Islet of Langerhans (tissue), 1 donor: Measurements from ENCODE around the gene ZBTB20.

Experiments used
- FAIRE-seq: peaks from one replicate; lab custom pipeline; 2011; peaks lifted over from hg19 to GRCh38; lab: Jason Lieb, UNC

The ZBTB20 gene

DNA sequence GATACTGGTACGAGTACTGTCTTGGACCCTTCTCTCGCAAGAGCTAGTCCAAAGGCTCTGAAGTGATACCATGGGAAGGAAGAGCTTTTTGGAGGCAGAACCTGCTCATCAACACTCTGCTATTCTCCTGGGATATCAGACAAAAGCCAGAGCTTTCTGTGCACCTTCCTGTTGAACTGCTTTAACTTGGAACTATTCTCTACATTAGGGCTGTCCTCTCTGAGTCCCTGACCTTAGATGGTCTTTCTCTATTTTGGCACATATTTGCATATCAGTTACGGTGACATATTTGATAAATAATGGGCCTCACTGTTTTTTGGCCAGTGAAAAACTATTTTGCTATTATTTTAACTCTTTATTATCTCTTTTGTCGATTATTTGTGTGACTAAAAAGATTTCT is 706.4 kb downstream of the ZBTB20 start:
- FAIRE-seq = no peak

DNA sequence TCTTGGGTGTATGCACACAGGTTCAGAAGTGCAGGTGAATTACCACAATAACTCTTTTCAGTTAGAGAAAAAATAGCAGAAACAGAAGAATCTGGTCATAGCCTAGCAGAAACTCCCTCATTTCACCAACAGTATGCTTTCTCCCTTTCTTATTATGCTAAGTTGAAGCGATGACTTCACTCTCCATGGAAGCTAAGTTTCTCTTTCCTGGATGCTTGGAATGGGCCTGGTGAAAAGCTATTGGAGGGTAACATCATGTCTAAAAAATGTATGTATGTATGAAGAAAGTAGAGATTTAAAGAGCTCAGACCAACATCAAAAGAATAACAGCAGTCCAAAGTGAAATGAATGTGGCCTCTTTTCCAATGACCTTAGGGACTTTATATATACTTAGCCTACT is 707.8 kb downstream of the ZBTB20 start:
- FAIRE-seq = no peak

DNA sequence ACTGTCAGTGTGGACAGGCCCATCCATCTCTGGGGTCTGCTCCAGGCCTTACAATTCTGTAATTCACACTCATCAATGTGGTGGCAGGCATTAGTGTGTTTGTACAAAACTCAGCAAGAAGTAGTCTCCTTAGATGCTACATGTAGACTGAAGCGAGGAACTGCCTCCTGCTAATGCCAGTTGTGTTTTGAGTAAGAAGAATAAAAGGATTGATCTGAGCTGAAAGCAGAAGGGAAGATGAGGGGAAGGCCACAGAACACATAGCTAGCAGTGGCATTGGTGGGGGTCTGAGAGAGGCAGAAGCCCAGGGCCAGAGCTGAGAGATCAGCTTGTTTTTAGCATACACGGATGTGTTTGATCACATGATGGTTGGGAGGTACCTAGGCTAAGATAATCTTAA is 709.2 kb downstream of the ZBTB20 start:
- FAIRE-seq = no peak

DNA sequence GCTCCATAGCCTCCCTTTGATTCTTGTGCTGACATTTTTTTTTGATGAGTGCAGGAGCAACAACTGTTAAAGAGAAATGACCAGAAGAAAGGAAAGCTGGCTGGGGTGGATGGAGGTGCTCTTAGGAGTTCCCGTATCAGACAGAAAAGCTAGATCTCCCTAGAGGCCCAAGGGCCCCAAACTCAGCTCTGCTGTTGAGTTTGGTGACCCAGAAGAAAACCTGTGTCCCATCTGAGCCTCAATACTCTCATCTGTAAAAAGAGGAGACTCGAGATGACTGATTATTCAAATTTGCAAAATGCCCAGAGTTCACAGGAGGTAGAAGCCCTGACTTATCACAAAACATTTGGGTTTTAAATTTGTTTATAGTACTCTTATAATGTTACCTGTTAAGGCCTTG is 710.9 kb downstream of the ZBTB20 start:
- FAIRE-seq = no peak

DNA sequence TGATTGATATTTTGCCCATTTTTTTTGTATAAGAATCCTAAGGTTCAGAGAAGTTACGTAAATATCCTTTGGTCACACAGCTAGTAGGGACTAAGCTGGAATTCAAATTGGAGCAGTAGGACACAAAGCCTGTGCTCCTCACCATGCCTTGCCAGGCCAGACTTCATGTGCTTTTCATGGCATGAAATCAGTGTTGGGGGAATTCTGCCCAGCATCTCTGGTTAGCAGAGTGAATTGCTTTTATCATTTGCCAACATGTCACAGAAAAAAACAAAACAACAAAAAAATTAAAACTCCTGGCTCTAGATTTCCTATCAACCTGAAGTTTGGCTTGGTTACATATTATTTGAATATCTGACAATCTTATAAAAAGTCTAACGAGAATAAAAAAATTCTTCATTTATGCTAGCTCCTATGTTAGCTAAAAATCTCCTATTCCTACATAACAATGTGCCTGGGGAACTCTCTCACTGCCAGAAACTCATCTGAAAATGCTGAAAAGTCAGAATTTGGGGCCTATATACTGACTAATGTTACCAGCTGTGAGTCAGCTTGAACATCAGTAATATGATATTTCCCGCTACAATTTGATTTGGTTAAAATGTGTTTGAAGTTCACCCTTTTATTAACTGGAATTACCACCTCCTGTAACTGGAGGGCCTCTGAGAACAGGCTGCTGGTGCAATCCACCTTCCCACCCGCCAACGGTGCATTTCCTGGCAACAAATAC is 711.5 kb downstream of the ZBTB20 start:
- peak; percentile 87 for FAIRE-seq

DNA sequence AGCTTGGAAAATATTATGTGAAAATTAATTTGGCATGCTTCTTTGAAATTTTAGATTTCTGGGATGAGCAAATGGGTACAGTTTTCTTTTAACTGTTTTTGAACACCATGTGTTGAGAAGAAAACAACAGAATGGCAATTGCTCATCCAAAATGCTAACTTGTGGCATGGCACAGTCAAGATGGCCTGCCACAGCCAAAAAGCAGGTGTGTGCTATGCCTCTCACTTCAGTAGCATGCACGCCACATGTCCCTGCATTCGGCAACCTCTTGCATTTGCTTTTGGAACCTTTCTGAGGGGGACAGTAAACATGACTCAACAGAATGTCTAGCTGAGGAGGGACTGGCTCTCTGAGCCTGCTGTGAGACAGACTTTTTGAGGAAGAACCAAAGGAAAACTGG is 714.8 kb downstream of the ZBTB20 start:
- no peak for FAIRE-seq

DNA sequence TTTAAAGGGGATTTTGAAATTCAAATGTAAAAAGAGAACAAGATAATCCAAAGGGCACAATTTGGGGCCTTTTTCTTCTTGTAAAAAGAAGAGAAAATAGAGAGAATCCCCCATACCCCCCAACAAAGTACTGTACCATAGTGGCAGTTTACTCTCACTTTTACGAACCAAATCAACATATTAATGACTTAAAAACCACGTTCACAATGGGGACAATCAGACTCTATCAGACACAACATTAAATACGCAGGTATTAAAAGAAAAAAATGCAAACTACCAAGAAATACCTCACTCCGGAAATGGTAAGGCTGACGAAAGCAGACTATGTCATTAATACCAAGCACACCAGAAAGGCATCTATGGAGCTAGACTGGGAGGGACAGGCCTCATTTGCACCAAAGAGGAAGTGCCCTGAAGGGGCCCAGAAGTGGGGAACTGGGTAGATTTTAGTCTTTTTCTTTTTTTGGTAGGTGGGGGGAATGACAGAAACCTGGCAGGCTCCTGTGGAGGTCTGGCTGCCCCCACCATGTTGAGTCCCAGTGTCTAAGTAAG is 719.0 kb downstream of the ZBTB20 start:
- no peak for FAIRE-seq

DNA sequence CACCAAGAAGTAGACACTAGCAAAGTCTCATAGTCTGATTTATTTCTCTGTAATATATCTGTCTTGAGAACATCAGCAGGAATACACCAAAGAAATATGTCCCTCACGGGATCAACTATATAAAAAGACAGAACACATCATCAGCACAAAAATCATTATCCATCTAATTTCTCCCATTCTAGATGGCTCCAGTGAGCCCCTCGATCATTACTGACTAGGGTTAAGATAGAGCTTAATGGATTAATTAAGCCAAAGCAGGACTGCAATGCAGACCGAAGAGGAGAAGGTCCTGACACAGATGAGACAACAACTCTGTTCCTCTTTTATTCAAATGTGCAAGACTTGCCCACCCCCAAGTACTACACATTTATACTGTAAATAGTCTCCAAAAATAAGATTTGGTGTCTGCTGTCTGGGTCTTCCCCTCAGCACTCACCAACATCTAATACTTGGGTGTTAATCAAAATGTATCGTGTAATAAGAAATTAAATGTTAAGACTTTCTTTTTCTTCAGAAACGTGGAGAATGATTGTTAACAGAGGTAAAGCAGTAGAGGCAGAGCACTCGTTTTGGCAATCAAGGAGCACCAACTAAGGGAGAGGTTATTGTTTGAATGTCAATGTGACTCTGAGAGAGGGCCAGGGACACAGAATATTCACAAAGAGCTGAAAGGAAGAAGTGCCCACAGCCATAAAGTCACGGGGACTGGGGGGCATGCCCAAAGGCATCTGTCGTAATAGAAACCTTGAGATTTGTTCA is 719.6 kb downstream of the ZBTB20 start:
- FAIRE-seq = no peak

DNA sequence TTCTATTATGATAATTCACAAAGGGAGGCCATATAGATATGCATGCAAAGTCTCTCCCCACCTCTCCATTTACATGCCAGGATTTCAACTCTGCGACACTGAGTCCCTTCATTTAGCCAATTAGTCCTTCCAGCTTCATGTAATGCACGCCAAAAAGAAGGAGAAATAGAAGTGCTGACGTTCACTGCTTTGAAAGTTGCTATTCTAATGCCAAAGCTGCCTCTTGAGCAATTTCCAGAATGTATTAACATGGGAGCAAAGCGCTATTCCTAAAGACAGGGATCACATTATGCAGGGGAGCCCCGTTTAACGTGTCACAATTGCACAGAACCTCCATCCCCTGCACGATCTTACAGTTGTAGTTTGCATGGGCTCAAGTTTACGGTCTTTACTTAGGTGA is 722.8 kb downstream of the ZBTB20 start:
- FAIRE-seq = no peak

DNA sequence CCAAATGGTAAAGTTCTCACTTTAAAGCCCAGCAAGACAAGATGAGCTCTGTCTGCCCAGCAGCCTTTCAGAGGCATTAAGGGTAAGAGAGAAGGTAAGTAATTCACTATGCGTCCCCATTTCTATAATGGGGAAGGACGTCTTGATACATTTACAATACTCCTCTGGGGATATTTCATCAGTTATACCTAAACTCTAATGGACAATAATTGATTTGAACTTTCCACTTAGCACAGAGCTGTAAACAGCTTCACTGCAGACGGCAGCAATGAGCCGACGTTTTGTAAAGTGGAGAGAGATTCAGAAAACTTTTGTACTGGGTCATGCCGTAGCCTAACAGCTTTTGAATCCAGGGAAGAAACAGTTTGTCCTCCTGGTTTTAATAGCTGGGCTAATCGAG is 725.9 kb downstream of the ZBTB20 start:
- peak; percentile 30 for FAIRE-seq

DNA sequence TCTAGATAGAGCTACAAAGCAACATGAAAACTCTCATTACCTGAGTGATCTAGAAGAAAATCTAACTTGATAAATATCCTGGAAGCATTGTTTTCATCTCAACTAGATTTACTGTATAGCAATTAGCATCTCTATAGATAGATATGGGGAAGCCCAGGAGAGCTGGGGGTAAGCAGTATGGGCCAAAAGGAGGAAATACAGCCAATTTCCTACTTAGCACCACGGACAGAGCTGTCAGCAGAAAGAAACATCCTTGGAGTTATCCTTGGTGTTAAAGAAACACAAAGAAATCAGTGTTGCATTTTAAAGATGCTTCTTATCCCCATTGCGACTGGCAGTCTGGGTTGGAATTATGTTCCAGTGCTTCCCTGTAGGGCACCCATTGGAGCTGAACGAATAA is 727.0 kb downstream of the ZBTB20 start:
- no peak for FAIRE-seq

DNA sequence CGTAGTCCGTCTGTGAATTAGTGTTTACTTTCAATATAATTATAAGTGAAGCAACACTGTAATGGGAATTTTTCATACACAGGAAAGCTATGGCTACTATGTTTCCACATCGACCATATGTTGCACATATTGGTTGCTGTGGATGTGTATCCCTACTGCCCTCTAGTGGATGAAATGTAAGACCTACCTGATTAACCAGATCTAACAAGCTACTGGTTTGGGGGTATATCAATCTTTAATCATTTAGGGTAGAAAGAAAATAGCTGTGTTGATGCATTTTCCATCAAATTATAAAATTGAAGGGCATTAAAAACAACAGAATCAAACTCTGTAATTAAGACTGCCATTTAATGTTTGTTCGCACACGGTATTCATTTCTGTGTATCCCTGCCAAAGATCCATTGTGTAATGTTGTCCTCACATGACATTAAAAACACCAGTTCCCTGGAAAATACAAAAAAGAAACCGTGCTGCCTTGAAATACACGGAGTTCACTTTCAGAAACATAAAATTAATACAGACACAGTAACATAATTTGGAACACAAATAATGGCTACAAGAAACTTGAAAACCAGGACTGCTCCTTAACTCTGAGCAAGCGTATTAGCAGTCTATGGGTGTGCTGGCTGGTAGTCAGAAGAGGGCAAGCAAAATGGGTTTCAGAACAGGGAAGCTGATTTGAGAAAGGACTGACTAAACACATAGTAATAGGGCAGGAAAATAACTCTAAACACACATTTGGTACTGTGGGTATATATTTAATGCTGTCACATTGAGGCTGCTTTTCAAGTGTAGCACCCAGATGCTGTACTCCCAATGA is 728.2 kb downstream of the ZBTB20 start:
- FAIRE-seq = peak; percentile 41

DNA sequence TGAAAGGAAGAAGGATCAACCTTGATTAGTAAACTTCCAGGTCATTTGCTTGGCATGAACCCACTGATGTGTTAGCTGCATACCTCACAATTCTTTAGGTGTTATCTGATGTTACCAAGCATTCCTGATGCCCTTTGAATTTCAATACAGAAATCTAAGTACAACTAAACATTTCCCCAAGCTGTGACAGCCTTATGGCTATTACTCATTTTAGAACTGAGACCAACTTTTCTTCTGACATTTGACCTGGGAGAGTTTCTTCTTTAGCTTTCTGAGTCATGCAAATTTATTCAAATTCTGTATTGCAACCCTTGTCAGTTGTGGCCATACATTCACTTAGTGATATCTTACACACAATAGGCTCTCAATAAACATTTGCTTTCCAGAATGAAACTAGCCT is 729.0 kb downstream of the ZBTB20 start:
- no peak for FAIRE-seq

DNA sequence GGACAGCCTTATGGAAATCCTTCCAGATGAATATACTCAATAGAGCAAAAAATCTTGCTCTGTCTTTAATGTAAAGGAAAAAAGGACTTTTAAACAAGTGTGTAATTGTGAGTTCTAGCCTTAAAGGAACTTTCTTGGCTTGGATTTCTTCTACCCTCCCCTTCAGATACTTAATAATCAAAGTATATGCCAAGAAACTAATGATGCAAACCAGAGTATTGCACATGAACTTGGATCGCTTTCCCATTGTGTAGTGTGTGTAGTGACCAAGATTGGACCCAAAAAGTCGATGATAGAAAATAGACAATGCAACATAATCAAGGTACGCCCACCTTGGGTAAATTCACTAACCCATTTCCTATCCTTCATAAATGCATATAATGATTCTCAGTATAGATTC is 729.4 kb downstream of the ZBTB20 start:
- no peak for FAIRE-seq

DNA sequence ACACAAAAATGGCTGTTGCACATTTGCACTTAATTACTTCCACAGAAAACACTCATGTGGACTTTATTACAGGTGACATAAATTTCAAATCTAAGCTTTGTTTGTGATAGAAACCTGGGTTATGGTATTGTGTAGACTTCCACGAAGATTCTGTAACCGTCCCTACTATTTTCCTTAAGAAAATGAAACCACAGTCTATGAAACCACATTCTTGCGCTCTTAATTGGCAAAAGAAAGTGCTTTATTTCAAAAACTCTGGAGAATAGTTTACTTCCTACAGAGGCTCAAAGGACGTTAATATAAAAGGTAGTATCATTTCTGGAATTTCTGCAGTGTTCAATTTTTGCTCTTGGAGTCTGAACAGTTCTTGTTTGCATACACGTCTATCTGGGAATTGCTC is 729.8 kb downstream of the ZBTB20 start:
- FAIRE-seq = no peak

DNA sequence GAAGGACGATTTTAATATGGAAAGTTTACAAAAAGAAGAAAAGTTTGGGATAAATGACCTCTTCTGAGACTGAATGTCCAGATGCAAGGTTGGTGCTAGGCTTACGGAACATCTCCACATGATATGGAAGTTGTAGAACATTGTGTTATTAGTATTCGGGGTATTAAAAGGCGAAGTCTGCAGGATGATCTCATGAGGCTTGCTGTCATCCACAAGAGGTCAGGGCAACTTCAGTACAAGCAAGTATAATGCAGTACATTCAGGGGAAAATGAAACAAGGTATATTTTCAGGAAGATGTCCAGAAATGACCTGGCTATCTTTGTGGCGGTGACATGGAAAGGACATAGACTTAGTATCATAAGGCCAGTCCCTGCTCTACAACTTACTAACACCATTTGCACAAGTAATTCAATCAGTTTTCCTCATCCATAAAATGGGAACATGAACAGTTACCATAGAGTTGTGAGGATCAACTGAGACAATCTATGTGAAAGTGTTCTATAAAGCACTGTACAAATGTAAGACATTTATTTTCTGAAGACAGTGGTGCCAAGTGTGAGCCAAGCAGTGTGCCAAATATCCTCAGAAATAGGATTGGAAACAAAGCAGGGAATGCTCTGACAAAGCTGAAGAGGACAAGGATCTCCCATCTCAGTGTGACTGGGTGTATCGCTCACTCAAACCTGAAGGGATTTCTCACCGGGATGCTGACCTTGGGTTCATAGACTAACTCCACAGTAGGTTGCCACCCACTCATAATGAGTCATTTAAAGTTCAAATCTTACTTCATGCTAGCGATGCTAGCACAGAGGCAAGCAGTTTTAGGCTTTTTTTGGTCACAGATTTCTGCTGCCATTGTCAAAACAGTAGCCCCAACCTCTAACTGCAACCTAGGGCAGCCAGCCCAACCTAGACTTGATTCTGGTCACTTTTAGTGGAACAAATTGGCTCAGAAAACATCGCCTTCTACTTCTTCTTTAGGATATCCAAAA is 735.0 kb downstream of the ZBTB20 start:
- peak; percentile 41 for FAIRE-seq

DNA sequence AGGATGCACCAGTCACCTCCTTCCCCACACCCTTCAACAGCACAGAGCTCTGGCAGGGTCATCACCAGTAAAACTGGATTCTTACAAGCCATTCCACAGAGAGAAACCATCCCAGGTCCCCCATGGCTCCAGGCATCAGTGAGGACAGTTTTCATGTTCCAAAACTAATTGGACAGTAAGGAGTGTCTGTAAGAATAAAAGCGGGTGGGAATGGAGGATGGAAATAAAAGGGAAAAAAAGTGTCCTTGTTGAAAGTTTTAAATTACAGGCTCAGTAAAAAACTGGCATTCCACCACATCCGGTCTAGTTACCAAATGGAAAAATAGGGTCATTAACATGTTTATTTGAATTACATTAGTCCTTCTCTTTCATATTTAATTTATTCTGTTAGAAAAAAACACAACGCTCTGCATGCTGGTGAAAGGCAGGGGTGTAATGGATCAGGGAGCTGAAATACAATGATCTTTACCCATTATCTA is 735.9 kb downstream of the ZBTB20 start:
- no peak for FAIRE-seq

DNA sequence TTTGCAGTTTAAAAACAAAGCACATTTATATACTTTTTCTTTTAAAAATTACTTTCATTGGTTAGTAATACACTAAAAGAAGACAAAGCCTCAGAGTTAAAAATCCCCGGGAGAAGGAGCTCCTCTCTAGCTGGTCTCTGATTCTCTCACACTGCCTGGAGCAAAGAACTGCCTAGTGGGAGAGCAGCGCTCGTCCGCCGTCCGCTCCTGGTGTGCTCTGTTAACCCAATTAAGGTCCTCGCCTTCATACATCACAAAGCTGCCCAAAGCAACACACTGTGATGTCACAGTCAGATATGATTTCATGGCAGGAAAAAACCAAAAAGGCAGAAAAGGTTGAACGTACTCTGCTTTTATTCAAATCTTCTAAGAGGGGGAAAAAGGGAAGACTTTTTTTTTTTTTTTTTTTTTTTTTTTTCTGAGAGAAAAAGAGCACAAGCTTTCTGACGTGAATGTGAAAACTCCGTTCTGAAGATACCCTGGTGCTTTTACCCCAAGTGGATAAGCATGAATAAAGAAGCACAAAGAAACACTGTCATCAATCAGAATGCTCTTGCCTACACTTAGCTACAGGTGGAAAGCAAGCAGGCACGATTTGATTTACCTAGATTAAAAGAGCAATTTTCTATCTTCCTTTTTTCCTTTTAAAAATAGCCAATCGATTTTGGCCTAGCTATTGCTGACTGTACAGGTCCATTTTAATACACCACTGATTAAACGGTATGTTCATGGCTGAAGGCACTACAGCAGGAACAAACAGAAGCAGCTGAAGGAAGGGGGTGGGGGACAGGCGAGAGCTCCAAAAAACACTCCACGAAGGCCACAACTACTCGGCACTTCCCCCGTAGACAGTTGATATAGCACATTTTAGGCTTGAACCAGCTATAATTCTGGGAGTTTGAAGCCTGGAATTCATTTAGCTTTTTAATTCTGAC is 738.1 kb downstream of the ZBTB20 start:
- FAIRE-seq = peak; percentile 89

DNA sequence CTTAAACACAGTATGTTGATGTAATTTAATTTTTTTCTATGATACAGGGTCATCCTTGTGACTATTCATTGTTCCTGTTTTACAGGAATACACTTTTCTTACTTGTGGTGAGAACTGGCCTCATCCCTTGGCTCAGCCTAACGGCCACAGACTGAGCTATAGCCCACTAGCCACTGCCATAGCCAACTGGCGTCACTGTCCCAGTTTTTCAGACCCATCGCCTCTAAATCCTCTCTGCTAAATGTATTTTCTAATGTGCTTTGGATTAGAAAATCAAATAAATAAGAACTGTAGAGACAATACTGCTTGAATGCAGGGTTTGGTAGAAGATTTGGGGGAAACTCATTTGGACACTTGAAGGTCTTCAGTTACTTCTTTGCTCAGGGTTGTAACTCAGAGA is 740.2 kb downstream of the ZBTB20 start:
- FAIRE-seq = no peak

DNA sequence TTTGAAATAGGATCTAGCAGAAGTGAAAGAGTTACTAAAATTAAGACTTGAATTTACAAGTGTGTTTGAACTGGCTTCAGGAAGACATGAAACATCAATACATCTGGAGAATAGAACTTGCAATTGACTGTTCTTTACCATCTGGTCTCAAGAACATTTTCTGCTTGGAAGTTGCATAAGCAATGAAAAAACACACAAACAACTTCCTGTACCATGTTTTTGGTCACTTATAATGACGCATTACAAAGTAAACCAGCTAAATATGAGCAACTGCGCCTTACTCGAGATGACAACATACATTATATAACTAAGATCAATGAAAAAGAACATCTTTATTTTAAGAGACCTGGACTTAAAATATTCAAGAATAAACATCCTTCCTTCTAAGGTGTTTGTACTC is 740.8 kb downstream of the ZBTB20 start:
- FAIRE-seq = no peak
